ENCODE results near the gene BARHL1.

The BARHL1 gene

GRCh38 chr9:132582276-132582785 is at the start of gene BARHL1:
Gene BARHL1 (plus strand): TSS chr9:132582606. CDS start chr9:132582798, 192 bp downstream.
- Mint-ChIP-seq H3K27me3 (ENCODE audit: low read depth, poor library complexity) (peaks cover 100% of the 10 kb centered on the region), H3K4me3 (peak within 1 kb of the TSS; percentile 68), H3K27ac (no peak within 1 kb of the TSS), H3K9me3 (no peaks in the 10 kb centered on the region), H3K4me1 (peaks cover 9% of the 10 kb centered on the region), H3K36me3 (ENCODE audit: low read depth) (no peaks in the 10 kb centered on the region)
- DNase-seq: no peak
- no peak for TF ChIP-seq CTCF (IDR thresholded peaks at IDR 0.05)

- H3K36me3 Mint-ChIP-seq (ENCODE audit: low read depth): peaks cover 8% of the 10 kb centered on the region
- no peak overlapping the region for H3K4me3 Mint-ChIP-seq
- no peak for TF ChIP-seq CTCF (IDR thresholded peaks at IDR 0.05)
- H3K9me3 Mint-ChIP-seq: peaks cover 45% of the 10 kb centered on the region
- H3K27me3 Mint-ChIP-seq (ENCODE audit: low read depth, poor library complexity): peaks cover 22% of the 10 kb centered on the region
- peaks cover 21% of the 10 kb centered on the region for H3K4me1 Mint-ChIP-seq
- DNase-seq: no peak
- H3K27ac Mint-ChIP-seq: no peak overlapping the region
Measured at GRCh38 chr9:132534832-132535231, 47.6 kb upstream of the BARHL1 start.

- DNase-seq: no peak
- Mint-ChIP-seq H3K4me3 (no peak overlapping the region), H3K27me3 (ENCODE audit: low read depth, poor library complexity) (peaks cover 12% of the 10 kb centered on the region), H3K27ac (no peak overlapping the region), H3K9me3 (peaks cover 41% of the 10 kb centered on the region), H3K4me1 (peaks cover 16% of the 10 kb centered on the region), H3K36me3 (ENCODE audit: low read depth) (peaks cover 8% of the 10 kb centered on the region)
- no peak for TF ChIP-seq CTCF (IDR thresholded peaks at IDR 0.05)
Measured at GRCh38 chr9:132536124-132536523, 46.3 kb upstream of the BARHL1 start.

GRCh38 chr9:132537352-132537751 is 45.1 kb upstream of the BARHL1 start:
- Mint-ChIP-seq H3K27ac (no peak overlapping the region), H3K27me3 (ENCODE audit: low read depth, poor library complexity) (peaks cover 9% of the 10 kb centered on the region), H3K4me1 (peaks cover 15% of the 10 kb centered on the region), H3K4me3 (no peak overlapping the region), H3K9me3 (peaks cover 35% of the 10 kb centered on the region), H3K36me3 (ENCODE audit: low read depth) (peaks cover 8% of the 10 kb centered on the region)
- no peak for DNase-seq
- no peak for TF ChIP-seq CTCF (IDR thresholded peaks at IDR 0.05)

GRCh38 chr9:132538071-132538470 is 44.3 kb upstream of the BARHL1 start:
- no peak for TF ChIP-seq CTCF (IDR thresholded peaks at IDR 0.05)
- Mint-ChIP-seq H3K4me3 (no peak overlapping the region), H3K4me1 (peaks cover 21% of the 10 kb centered on the region), H3K27ac (no peak overlapping the region), H3K27me3 (ENCODE audit: low read depth, poor library complexity) (peaks cover 8% of the 10 kb centered on the region), H3K36me3 (ENCODE audit: low read depth) (peaks cover 8% of the 10 kb centered on the region), H3K9me3 (peaks cover 35% of the 10 kb centered on the region)
- no peak for DNase-seq

GRCh38 chr9:132539096-132539495 is 43.3 kb upstream of the BARHL1 start:
- H3K4me3 Mint-ChIP-seq: no peak overlapping the region
- TF ChIP-seq CTCF (IDR thresholded peaks at IDR 0.05): no peak

More at GRCh38 chr9:132539096-132539495, 43.3 kb upstream of the BARHL1 start:
- Mint-ChIP-seq H3K36me3 (ENCODE audit: low read depth) (peaks cover 8% of the 10 kb centered on the region), H3K27ac (no peak overlapping the region), H3K4me1 (peaks cover 29% of the 10 kb centered on the region), H3K27me3 (ENCODE audit: low read depth, poor library complexity) (peaks cover 13% of the 10 kb centered on the region), H3K9me3 (peaks cover 27% of the 10 kb centered on the region)
- DNase-seq: no peak

Data from nephron progenitor cell (in vitro differentiated cells).